Measurements from ENCODE around the gene MLANA.

- TF ChIP-seq POLR2A (IDR thresholded peaks at IDR 0.05; ENCODE audit: low read depth, low read length) (no peak), POLR2AphosphoS5 (IDR thresholded peaks at IDR 0.05; ENCODE audit: low read depth, low read length) (no peak), SPI1 (IDR thresholded peaks at IDR 0.05; ENCODE audit: low read depth, low read length) (no peak), TAF1 (IDR thresholded peaks at IDR 0.05; ENCODE audit: low read depth, low read length) (no peak), POU2F2 (IDR thresholded peaks at IDR 0.05; ENCODE audit: low read depth, low read length) (no peak)
These were observed 24.0 kb upstream of the MLANA start for GRCh38 chr9:5866685-5867084.

Data from GM12891 (cell line).